ENCODE measurements around the gene SACM1L.
"Not testable (repeated sequence)": the region's sequence is repeated elsewhere in the genome, so short reads cannot be mapped to it uniquely, and the experiment has no call there.

SACM1L gene

DNA sequence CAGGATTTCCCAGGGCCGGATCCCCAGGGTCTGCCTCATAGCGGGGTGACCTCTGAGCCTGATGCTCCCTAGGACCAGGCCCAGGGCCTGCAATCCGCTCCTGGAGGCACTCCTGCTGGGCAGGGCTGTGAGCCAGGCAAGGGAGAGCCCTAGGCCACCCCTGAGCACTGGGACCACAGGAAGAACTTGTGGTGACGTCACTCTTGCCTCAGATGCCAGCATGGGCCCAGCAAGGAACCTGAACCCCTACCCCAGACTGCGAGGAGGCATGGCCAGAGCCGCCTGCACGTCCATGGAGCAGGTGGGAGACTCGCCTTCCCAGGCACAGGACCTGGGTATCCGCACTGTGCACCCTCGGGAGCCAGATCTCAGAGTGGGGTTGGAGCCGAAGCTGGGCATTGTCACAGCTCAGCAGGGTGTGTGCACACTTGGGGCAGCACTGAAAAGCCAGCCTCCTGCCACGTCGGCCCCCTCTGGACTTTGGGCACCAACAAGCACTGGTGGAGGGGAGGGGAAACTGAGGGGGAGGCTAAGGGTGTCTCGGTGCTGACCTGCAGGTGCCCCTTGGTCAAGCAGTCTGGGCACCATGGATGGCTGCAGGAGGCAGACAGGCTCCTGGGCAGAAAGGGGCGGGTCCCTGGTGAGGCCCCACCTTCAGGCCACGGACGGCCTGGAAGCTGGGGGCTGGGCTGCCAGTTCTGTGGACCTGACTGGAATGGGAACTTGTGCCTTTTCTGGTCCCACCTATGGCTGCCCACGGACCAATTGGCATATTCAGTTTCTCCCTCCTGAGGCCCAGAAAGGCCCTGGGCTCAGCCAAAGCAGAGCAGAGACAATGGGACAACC, 57.8 kb downstream of the SACM1L start:
- DNase-seq = no peak

DNA sequence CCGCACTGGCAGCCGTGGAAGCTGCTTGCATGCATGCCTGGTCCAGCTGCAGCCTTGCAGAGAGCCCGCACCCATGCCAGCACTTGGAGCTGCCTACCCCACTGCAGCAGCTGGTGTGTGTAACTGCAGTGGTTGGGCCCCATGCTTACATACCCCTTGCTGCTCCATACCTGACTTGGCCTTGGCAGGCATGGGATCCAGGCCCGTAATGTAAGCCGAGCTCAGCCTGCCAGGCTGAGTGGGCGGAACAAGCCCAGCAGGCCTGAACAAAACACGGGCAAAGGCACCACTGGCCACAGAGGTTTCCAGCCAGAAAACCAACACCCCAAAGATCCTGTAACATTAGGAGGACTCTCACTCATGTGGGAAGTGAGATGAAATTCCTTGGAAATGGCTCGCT, 58.9 kb downstream of the SACM1L start:
- no peak for DNase-seq

DNA sequence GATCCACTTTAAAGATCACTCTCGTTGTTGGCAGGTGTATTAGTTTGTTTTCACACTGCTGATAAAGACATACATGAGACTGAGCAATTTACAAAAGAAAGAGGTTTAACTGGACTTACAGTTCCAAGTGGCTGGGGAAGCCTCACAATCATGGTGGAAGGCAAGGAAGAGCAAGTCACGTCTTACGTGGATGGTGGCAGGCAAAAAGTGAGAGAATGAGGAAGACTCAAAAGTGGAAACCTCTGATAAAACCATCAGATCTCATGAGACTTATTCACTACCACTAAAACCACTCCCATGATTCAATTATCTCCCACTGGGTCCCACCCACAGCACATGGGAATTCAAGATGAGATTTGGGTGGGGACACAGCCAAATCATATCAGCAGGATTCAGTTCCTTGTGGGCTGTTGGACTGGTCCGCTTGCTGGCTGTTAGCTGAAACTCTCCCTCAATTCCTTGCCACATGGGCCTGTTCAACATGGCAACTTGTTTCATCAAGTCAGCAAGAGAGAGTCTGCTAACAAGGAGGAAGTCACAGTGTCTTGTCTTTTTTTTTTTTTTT, 59.9 kb downstream of the SACM1L start:
- DNase-seq = not testable (repeated sequence)

DNA sequence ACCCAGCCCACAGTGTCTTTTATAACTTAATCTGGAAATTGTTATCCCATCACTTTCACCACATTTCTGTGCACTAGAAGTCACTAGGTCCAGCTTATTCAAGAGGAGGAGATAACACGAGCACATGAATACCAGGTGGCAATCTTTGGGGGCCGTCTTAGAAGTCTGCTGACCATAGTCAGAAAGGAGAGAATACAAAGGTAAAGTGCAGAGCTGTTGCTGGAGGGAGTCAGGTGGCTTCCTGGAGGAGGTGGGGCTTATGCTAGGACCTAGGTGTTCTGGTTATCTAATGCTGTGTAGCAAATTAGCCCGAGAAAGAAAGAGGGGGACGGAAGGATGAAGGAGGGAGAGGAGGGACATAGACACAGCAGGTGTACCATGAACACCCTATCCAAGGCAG, 60.7 kb downstream of the SACM1L start:
- no peak for DNase-seq

DNA sequence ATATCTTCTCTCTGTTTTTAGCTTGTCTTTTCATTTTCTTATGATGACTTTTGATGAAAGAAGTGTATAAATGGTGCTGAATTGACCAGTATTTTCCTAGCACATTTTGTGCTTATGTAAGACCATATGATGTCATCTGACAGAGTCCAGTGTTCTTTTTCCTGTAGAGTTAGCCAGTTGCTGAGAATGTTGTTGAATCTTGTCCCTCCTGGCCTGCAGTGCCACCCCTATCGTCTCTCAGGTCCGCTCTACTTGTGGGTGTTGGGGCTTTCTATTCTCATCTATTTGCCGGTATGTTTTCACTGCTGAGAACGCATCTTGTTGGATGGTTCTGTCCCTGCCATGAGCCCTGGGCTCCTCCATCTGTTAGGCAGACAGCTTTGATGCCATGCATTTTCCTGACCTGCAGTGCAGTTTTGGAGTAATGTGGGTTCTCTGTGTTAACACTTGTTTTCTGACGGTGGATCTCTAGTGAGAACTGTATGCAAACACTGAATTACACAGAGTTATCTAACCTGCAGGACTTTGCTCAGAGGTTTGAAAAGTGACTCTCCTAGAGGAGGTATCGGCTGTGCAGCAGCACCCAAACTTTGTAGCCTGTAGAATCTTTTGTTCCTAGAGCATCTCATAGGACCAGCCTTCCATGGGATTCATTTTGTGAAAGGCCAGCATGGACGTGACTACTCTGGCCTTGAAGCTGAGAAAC, 62.5 kb downstream of the SACM1L start:
- no peak for DNase-seq

DNA sequence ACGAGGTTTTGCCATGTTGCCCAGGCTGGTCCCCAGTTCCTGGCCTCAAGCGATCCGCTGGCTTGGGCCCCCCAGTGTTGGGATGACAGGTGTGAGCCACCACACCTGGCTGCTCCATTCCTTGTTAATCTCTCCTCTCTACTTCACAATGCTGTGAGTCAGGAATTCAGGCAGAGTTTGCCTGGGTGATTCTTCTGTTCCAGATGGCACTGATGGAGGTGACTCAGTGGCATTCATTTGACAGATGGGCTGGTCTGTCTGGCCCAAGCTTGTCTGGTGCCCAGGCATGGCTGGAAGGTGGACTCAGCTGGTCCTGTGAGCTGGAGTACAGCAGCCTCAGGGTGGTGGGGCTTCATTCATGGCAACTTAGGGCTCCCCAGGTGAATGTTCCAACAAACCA, 63.9 kb downstream of the SACM1L start:
- DNase-seq = no peak

DNA sequence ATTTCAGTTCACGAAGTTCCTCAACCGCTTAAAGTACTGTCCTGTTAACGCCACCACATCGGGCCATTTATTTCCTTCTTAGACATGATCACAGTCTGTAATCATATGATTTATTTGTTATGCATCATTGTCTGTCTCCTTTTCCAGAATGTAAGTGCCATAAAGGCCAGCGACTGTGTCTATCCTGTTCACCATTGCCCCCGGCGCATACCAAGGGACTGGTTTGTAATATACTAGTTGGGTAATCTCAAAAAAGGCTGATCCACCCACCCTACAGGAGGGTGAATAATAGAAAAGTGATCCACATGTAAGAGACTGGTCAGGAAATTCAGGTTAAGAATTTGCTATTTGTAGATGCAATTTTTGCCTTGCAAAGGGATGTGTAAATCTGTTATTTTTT, 65.3 kb downstream of the SACM1L start:
- no peak for DNase-seq

DNA sequence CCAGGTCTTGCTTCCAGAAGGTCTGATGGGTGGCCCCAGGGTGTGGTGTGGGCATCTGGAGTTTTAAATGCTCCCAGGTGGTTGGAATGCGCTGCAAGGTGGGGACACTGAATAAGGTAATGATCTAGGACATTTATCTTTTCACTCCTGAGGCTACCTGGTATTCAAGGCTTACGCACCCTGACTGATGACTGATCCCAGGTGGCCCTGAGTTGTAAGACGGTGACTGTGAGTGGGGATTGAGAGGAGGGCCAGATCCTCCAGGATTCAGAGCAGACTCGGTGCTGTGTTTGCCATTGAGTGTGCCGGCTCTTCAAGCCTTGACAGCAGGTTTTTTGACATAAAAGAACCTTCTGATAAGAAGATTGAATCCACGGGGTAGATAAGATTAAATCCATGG, 66.9 kb downstream of the SACM1L start:
- no peak for DNase-seq

DNA sequence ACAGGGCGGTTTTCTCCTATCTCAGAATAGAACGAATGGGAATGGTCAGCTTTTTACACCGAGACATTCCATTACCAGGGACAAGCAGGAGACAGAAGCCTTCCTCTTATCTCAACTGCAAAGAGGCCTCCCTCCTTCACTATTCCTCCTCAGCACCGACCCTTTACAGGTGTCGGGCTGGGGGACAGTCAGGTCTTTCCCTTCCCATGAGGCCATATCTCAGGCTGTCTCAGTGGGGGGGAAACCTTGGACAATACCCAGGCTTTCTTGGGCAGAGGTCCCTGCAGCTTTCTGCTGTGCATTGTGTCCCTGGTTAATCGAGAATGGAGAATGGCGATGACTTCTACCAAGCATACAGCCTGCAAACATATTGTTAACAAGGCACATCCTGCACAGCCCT, 67.9 kb downstream of the SACM1L start:
- DNase-seq = not testable (repeated sequence)

DNA sequence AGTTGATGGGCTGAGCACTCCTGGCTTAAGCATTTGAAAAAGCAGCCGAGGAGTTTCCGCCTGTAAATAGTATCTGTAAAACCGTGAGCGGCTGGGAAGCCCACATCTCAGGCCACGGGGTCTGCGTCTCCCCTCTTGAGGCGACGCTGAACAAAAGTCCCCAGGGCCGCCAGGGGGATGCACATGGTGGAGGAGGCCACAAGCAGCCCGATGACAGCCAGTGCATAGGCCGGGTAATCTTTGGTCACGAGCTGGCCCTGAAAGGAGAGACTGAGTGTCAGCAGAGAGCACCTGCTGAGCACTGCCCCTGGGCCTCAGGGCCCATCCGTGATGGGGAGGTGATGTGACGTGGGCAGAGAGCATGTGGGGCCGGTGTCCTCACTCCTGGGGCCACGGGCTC, 69.7 kb downstream of the SACM1L start:
- no peak for DNase-seq

DNA sequence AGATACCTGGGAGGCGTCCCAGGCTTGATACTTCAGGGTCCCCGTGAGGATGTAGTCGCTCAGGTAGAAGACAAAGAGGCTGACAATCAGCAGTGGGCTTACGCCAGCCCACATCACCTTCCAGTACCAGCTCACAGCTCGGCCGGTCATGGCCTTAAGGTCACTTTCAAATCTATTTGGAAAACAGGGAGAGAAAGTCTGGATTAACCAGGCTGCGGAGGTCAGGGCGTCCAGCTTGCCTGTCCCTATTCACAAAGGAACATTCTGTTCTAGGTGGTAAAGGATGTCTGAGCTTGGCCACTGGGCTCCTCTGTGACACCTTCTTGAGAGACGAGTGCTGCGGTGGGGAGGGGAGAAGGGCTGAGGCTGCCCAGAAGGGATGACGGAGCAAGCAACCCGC, 70.7 kb downstream of the SACM1L start:
- DNase-seq = no peak

DNA sequence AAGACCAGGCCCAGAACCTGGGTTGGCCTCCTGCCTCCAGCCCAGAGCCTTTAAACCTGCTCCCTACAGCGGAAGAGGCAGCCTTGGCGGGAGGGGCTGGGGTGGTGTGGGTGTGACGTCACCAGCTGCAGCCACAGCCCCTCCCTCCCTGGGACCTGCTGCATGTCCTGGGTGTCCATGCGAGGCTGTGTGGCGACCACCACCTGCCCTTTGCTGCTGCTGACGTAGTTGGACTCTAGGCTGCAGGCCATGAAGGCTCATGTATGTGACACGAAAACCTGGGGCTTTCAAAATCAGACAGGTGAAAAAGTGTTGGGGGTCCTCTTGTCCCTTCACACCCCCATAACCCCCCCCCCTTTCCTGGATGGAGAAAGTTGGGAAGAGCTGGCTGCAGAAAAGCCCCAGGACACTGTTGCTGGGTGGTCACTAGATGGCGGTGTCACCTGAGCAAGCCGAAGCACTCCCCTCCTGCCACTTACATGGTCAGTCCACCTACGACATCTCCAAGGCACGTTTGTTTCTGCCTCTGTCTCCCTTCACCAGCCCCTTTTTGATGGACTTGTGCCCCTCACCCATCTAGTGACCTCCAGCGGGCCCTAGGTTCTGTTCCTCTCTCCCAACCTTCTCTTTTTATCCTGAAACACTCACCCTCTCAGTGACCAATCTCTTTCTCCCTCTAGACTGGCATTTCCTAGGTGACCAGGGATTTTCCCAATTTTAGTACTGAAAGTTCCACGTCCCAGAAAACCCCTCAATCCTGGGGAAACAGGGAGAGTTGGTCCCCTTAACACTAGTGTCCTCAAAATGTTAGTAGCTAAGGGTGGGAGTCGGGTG, 71.9 kb downstream of the SACM1L start:
- no peak for DNase-seq

DNA sequence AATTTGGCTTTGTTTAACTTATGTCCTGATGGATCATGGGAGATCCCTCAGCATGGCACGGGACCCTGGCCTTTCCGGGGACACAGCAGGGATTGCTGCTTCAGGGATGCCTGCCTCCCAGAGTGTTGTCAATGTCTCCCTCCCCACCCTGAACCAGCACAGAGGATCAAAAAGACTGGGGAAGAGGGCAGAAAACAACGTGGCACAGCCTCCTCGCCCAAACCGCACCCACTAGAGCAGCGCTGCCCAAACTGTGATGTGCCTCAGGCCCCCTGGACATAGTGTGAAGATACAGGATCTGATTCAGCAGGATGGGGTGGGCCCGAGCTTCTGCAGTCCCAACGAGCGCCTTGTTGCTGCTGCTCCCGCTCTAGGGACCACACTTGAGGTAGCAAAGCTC, 72.6 kb downstream of the SACM1L start:
- no peak for DNase-seq

DNA sequence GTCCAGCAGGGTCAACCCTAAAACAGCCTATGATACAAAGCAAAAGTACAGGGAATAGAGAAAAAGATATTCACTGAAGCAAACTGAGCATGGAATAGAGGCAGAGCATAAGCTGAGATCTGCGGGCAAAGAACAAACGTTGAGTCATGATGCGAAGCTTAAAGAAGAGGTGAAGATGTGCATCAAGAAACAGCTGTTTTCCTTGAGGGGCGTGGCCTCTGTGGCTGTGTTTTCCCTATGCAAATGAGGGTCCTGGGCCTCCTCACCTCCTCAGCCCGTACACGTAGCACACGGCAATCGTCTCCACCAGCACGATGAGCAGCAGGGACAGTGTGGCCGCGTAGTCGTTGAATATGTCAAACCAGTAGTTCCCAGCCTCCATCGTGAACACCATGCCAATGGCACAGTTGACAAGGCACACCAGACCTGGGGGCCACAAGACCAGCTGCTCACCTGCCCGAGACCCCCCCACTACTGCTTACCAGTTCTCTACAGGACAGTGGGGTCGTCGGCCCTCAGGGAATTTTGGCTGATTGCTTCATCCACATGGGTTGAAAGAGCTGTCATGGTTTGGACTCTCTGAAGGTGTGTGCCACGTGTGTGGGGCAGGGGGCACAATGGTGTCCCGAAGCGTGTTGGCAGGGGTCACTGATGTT, 73.6 kb downstream of the SACM1L start:
- DNase-seq = no peak

DNA sequence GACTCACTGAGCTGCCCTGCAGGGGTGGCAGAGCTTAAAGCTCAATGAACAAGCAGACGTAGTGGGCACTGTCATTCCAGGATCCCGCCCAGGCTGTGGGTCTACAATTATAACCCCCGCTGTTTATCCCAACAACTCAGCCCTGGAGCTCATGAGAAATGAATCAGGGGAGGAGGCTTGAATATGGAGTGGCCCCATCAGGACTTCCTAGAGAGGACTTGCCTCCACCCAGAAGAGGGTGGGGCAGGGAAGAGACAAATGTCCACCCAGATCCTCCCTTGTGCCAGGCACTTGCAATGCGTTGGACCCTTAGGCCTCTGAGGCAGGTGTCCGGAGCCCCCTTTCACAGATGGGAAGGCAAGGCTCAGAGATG, 74.1 kb downstream of the SACM1L start:
- DNase-seq = no peak

DNA sequence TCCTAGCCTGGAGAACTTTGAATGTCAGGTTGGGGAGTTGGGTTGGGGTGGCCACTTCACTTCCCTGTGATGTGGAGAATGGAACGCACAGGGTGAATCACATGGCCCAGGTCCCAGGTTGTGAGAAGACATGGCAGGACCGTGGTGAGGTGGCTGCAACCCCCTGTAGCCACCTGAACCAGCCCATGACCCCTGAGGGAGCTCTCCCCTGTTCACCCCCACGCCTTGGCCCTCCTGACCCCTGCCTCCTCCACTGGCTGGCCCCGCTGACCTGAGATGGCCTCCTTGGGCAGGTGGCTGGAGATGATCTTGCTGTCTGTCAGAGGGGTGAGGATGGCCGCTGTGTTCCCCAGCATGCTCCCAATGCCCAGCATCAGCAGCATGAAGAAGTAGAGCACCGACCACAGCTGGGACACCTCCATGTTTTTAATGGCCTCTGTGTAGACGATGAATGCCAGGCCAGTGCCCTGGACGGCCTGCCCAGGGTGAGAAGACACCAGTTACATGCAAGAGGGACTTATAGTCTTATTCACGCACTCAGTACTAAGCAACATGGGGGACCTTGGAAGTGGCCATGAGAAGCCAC, 76.2 kb downstream of the SACM1L start:
- no peak for DNase-seq

DNA sequence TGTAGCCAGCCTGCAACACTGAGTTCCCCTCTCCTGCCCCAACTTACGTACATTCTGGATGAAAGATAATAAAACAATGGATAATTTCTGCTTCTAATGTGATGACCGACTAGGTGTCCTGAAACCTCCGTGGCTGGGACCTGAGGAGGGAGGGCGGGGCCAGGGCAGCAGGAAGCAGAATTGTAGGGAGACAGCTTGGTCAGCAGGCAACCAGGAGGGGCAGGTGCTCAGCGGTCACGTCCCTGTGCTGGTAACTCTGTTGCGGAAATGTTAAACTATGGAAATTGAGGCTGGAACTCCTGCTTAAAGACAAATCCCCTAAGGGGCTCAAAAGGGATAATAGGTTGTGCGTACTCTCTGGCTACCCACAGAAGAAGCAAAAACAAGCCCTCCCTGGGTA, 76.8 kb downstream of the SACM1L start:
- DNase-seq = no peak

DNA sequence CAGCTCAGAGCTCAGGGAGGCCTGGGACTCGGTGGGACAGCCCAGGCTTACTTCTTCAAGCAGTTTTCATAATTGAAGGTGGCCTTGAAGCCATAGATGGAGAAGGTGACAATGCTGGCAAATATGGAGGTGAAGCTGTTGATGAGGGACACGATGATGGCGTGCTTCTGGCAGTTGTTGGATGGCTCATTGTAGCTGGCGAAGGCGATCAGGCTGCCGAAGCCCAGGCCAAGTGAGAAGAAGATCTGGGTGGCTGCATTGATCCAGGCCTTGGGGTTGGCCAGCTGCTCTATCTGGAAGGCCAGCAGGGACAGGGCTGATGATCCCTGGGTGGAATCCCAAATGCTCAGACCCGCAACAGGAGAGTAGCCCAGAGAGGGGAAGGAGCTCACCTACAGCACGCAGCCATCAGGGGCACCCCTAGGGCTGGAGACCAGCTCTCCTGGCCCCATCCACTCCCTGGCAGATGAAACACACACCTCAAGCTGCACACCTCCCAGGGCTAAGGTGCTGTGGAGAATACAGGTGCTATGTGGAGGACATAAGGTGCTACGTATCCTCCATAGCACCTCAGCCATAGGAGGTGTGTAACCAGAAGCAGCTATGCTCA, 82.1 kb downstream of the SACM1L start:
- DNase-seq = no peak

DNA sequence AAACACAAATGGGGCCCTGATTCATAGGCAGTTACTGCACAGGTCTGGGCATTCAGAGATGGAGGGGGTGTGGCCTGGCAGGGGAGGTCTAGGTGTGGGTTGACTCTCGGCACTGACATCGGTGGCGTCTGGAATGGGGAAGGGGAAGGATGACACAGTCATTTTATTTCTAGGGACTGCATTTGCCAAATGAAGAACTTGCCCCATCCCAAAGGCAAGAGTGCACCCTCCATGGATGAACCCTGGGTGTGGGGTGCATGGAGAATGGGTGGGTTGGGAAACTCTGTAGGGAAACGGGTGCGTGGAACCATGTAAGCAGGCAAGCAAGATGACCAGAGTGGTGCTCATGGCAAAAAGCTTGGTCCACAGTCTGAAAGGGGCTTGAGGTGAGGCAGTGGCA, 82.6 kb downstream of the SACM1L start:
- no peak for DNase-seq

DNA sequence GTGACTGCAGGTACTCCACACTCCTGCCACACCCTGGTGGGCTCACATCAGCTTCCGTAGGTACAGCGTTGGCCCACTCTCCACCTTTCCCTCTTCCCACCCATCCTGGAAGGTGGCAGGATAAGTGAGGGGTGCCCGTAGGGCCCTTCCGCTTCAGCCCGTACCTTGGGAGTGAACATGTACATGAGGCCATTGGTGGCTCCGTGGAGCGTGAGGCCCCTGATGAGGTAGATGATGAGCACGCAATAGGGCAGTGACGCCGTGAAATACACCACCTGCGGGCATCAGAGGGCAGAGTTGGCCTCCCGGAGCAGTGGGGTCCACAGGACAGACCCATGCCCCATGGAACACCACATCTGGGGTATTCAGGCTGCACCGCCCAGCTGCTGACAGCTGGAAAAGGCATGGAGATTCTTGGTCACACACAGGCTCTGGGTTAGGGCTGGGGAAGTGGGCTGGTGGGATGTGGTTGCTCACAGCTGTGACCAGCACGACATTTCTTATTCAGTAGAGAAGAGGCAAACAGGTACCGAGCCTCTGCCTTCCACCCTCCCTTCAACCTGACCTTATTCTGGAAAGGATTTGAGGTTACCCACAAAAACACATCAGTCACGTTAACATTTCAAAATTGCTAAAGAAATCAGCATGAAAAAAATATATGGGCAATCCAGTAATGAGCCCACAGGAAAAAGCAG, 83.3 kb downstream of the SACM1L start:
- DNase-seq = no peak

DNA sequence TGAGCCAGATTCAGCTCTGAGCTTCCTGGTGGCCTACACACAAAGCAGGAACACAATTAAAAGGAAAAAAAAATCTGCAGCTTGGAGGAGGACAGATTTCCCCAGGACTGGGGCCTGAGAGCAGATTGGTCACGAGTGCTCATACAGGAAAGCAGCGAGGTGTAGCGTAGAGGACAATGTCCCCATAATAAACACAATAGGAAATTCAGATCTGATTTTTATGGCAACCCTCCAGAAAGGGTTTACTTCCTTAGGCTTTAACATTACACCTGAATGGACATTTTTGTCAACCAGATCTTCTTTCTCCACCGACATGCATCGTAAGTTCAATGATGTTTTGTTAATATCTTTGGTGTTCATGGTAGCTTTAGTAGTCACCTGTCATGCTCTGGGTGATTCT, 83.9 kb downstream of the SACM1L start:
- DNase-seq = no peak
